Measurements from ENCODE around the gene PDE6A. TPM values are rescaled to one million over a fixed set of nuclear protein-coding genes. Genes with fewer than 3 reads are reported as not detected.

The PDE6A gene
- total RNA-seq, 2 donors from 2014 or later = not detected

DNA sequence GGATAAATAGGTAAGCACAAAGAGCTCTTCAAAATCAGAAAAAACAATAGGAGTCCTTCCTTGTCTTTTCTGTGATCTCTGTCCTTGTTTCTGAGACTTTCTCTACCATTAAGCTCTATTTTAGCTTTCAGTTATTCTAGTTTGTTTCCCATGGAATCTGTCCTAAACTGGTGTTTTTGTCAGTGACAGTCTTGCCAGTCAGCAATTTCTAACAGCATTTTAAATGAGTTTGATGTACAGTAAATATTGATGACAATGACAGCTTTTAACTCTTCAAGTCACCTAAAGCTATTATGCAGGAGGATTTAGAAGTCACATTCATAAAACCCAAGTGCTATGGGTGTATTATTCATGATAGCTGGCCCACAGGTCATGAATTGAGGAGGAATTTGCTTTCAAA is 37.9 kb upstream of the PDE6A start:
- TF ChIP-seq POLR2A (IDR thresholded peaks at IDR 0.05) = no peak
- TF ChIP-seq, protein P1, sequence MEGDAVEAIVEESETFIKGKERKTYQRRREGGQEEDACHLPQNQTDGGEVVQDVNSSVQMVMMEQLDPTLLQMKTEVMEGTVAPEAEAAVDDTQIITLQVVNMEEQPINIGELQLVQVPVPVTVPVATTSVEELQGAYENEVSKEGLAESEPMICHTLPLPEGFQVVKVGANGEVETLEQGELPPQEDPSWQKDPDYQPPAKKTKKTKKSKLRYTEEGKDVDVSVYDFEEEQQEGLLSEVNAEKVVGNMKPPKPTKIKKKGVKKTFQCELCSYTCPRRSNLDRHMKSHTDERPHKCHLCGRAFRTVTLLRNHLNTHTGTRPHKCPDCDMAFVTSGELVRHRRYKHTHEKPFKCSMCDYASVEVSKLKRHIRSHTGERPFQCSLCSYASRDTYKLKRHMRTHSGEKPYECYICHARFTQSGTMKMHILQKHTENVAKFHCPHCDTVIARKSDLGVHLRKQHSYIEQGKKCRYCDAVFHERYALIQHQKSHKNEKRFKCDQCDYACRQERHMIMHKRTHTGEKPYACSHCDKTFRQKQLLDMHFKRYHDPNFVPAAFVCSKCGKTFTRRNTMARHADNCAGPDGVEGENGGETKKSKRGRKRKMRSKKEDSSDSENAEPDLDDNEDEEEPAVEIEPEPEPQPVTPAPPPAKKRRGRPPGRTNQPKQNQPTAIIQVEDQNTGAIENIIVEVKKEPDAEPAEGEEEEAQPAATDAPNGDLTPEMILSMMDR (IDR thresholded peaks at IDR 0.05) = no peak
- no peak overlapping the region for H3K4me3 ChIP-seq
- intact Hi-C loops (cut with DNase I) = no loop called here
- ATAC-seq (no peak), DNase-seq (no peak)
- H3K4me1 ChIP-seq = peaks cover 11% of the 10 kb centered on the region
- H3K9me3 ChIP-seq = no peaks in the 10 kb centered on the region
- no peak overlapping the region for H3K27ac ChIP-seq
- no peaks in the 10 kb centered on the region for H3K36me3 ChIP-seq (replicated peaks in 1 of 2; ENCODE audit: insufficient read depth in 1 of 2, low read depth in 2 of 2)
- H3K27me3 ChIP-seq = no peaks in the 10 kb centered on the region

DNA sequence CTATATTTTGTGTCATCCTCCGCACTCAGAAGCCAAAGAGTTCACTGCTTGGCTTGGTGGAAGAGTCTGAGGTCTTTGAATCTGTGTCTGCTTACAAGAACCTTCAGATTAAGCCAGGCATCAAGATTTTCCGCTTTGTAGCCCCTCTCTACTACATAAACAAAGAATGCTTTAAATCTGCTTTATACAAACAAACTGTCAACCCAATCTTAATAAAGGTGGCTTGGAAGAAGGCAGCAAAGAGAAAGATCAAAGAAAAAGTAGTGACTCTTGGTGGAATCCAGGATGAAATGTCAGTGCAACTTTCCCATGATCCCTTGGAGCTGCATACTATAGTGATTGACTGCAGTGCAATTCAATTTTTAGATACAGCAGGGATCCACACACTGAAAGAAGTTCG is 36.6 kb upstream of the PDE6A start:
- Histone ChIP-seq H3K4me1 (peaks cover 11% of the 10 kb centered on the region), H3K4me3 (no peak overlapping the region), H3K27ac (peak overlapping the region in 1 of 4 donors; percentile 2), H3K9me3 (no peaks in the 10 kb centered on the region), H3K27me3 (no peaks in the 10 kb centered on the region), H3K36me3 (replicated peaks in 1 of 2; ENCODE audit: insufficient read depth in 1 of 2, low read depth in 2 of 2) (no peaks in the 10 kb centered on the region)
- intact Hi-C loops (cut with DNase I) = no loop called here
- no peak for TF ChIP-seq POLR2A (IDR thresholded peaks at IDR 0.05)
- TF ChIP-seq, protein P1 (IDR thresholded peaks at IDR 0.05) = no peak
- no peak for ATAC-seq
- no peak for DNase-seq
- WGBS, 2 donors = 92 to 98% methylated on average over 3 of the region's 3 CpGs

DNA sequence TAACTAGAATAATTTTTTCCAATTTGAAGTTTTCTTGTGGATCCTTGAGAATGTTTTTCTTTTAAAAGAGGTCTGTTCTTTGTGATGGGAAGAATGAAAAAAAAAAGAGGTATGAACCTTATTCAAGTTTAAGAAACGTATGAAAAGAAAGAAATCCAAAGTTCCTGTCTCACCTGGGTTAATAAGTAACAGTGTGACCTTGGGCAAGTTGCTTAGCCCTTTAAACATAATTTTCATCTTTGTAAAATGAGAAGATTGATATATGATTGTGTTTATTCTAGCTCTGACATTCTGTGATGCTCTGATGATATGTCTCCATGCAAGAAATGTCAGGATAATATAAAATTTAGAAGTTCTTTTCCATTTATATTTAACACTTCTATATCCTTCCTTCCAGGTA is 35.3 kb upstream of the PDE6A start:
- DNase-seq (no peak), ATAC-seq (peak; percentile 33)
- TF ChIP-seq, protein P1 (IDR thresholded peaks at IDR 0.05) = no peak
- no peak for TF ChIP-seq POLR2A (IDR thresholded peaks at IDR 0.05)
- Histone ChIP-seq H3K4me3 (no peak overlapping the region), H3K27me3 (no peaks in the 10 kb centered on the region), H3K36me3 (replicated peaks in 1 of 2; ENCODE audit: insufficient read depth in 1 of 2, low read depth in 2 of 2) (no peaks in the 10 kb centered on the region), H3K27ac (peak overlapping the region in 1 of 4 donors; percentile 51), H3K9me3 (no peaks in the 10 kb centered on the region), H3K4me1 (peaks cover 11% of the 10 kb centered on the region)
- 13 to 26% methylated on average over 1 of the region's 1 CpG for WGBS, 2 donors
- intact Hi-C loops (cut with DNase I) = no loop called here

DNA sequence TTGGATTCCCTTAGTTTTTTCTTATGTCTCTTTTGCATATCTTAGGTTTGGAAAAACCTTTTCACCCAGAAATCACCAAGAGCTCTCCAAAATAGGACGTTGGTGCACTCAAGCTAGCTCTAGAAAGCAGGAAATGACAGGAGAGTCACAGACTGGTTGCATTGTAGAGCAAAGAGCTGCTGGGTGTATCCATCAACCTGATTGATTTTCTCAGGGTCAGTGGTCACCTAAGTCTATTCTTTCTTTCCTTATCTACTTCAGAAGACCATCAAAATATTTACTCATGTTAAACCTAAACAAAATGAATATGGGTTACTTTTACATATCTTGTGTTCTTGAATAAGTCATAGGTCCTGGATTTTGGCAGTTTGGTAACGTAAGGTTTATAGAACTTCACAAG is 30.8 kb upstream of the PDE6A start:
- TF ChIP-seq, protein P1 (IDR thresholded peaks at IDR 0.05) = no peak
- intact Hi-C loops (cut with DNase I) = no loop called here
- no peaks in the 10 kb centered on the region for H3K9me3 ChIP-seq
- no peaks in the 10 kb centered on the region for H3K27me3 ChIP-seq
- H3K4me1 ChIP-seq = peaks cover 6% of the 10 kb centered on the region
- no peak for ATAC-seq
- no peak overlapping the region for H3K27ac ChIP-seq
- DNase-seq = no peak
- H3K4me3 ChIP-seq = no peak overlapping the region
- no peaks in the 10 kb centered on the region for H3K36me3 ChIP-seq (replicated peaks in 1 of 2; ENCODE audit: insufficient read depth in 1 of 2, low read depth in 2 of 2)
- WGBS, 2 donors = 54 to 58% methylated on average over 2 of the region's 2 CpGs

DNA sequence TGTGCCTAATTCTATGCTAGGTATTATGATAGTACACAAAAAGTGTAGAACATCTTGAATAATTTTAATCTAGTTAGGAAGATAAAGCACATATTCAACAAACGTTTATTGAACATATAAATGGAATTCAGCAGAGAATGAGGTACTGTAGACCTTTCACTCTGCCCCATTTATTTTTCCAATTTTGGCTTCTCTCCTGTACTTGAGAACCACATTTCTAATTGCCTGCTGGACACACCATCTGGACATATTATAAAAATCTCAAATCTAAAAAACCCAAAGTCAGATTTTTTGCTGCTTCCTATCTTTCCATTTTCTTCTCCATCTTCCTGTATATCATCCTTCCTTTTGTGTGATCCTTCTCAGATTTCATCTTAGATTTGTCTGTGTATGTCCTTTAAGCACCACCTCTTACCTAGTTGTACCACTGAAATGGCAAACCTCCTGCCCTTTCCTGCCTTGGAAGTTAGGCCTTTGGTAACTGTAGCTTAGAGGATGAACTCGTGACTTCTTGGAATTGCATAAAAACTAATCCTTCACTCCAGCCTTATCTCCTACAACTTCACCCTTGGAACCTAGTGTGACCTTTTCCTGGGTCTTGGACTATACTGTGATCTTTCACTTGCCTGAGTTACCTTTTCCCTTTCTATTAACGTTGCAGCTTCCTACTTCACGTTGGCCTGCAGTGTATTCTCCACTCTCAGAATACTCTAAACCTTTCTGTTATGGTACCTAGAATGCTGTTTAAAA is 24.8 kb upstream of the PDE6A start:
- intact Hi-C loops (cut with DNase I) = no loop called here
- DNase-seq (no peak), ATAC-seq (no peak)
- no peaks in the 10 kb centered on the region for H3K9me3 ChIP-seq
- 76 to 78% methylated on average over 4 of the region's 4 CpGs for WGBS, 2 donors
- H3K4me3 ChIP-seq = no peak overlapping the region
- H3K27ac ChIP-seq = no peak overlapping the region
- no peak for TF ChIP-seq POLR2A (IDR thresholded peaks at IDR 0.05)
- TF ChIP-seq, protein P1 (IDR thresholded peaks at IDR 0.05) = no peak
- no peaks in the 10 kb centered on the region for H3K36me3 ChIP-seq (replicated peaks in 1 of 2; ENCODE audit: insufficient read depth in 1 of 2, low read depth in 2 of 2)
- H3K27me3 ChIP-seq = no peaks in the 10 kb centered on the region
- no peaks in the 10 kb centered on the region for H3K4me1 ChIP-seq
